LHCN-M2 (cell line): ENCODE results near the gene FRRS1. TPM values are rescaled to one million over a fixed set of nuclear protein-coding genes. Genes with fewer than 3 reads are reported as not detected.
"Not testable (repeated sequence)": the region's sequence is repeated elsewhere in the genome, so short reads cannot be mapped to it uniquely, and the experiment has no call there.

Source experiments
- DNase-seq: peaks from one replicate; pipeline ENCODE4 v3.0.0-alpha.2; 2012; ENCODE audit warnings: low read depth
- polyA plus RNA-seq: library from polyadenylated mRNA; unstranded; fragments of >200 nt; gene quantifications from one replicate; pipeline ENCODE4 v1.2.1, GENCODE V29; 2012; ENCODE audit warnings: missing spikeins
- total RNA-seq: library from RNA; depleted of rRNA; stranded (reverse); fragments of >200 nt; gene quantifications from 2 replicates; pipeline ENCODE4 v1.2.3, GENCODE V29; 2014; rRNA removed

Gene FRRS1, protein sequence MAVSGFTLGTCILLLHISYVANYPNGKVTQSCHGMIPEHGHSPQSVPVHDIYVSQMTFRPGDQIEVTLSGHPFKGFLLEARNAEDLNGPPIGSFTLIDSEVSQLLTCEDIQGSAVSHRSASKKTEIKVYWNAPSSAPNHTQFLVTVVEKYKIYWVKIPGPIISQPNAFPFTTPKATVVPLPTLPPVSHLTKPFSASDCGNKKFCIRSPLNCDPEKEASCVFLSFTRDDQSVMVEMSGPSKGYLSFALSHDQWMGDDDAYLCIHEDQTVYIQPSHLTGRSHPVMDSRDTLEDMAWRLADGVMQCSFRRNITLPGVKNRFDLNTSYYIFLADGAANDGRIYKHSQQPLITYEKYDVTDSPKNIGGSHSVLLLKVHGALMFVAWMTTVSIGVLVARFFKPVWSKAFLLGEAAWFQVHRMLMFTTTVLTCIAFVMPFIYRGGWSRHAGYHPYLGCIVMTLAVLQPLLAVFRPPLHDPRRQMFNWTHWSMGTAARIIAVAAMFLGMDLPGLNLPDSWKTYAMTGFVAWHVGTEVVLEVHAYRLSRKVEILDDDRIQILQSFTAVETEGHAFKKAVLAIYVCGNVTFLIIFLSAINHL
- total RNA-seq = 6.5 and 7.2 TPM in 2 replicates
- 1.5 TPM for polyA plus RNA-seq

DNA sequence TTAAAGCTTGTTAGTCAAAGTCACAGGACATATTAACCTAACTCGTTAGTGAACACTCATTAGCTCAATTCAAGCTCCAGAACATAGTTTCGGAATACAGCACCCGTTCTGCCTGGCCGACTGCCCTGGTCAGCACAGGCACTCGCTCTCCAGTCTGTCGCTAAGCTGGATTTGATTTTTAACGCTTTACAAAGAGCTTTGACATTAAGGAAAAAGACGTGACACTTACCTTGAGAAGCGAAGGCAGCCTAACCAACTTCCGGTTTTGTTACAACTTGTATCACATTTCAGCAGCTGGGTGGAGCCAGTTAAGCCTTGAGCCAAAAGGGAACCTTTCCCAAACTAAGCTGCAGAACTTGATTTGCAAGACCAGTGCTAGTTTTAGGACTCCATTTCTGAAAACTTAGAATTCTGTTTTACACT lies at the start of gene FRRS1:
FRRS1 (minus strand) TSS at position 258 of the 423 bp plus-strand sequence. CDS start 17,867 bp downstream, outside the sequence.
- DNase-seq = peak; percentile 76

DNA sequence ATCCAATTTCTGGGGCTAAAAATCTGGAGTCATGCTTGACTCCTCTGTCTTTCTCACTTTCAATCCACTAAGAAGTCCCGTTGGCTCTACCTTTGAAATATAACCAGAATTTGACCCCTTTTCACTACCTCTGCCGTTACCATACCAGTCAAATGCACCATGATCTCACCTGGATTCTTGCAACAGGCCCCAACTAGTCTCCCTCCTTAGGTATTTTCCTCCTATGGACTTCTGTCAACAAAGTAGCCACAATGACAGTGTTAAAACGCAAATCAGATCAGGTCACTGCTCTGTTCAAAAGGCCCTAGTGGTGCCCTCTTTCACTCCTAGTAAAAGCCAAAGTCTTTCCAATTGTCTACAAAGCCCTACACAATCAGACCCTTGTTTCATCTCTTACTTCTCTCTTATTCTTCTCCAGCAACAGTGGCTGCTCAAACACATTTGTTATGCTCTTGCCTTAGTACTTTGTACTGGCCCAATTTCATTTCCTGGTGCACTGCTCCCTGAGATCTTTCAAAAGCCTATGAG lies 48.0 kb upstream of the FRRS1 start:
- no peak for DNase-seq

DNA sequence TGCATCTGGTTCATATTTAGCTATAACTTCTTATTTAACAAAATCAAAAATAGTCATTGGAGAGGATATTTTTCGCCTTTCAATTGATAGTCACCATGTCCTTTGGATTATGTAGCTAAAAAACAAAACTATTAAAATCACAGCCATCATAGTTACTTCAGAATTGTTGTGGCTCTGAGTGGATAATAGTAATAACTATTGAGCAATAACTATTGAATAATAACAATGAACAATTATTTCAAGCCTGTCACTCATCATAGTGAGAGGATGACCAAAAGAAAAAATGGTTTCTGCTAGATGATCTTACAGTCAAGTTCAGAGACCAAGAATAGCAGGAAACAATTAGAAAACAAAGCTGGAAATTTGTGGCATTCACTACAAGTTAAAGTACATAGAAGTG lies 45.3 kb upstream of the FRRS1 start:
- DNase-seq = no peak

DNA sequence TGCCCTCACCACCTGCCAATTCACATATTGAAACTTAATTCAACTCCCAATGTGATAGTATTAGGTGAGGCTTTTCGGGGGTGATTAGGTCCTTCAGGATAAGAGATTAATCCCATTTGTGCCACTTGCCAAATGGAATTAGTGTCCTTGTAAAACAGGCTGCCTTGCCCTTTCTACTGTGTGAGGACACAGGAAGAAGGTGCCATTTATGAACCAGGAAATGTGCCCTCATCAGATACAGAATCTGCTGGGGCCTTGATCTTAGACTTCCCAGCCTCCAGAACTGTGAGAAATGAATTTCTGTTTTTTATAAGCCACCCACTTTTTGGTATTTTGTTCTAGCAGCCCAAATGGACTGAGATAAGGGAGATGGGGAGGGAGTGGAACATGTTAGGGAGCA lies 44.6 kb upstream of the FRRS1 start:
- no peak for DNase-seq

DNA sequence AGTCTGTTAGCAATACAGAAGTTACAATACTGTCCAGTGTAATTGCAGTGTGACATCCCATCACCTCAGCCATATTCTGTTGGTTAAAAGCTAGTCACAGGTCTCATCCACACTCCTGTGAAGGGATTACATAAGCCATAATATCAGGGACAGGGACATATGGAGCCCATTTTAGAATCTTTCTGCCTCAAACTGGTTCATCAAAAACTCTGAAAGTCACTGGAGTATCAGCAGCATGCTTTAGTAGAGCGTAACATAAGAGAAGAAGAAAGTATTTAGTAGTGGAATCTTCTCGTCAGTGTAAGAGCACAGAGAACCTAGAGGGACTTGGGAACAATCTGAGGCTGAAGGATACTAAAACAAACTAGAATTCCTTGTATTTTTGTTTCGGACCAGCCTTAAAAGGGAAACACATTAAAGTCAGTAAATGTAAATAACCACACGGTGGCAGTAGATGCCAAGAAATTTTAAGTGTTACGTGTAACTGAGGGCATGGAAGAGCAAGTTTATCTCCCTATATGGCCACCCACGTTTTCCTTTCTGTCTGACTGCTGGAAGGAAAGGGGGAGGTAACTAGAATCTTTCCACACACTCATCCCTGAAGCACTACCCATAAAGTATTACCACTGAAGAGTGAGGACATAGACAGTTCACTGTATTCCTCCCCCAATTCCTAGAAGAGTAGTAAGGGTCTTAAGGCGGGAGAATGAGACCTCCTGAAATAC lies 42.1 kb upstream of the FRRS1 start:
- DNase-seq = peak; percentile 89

DNA sequence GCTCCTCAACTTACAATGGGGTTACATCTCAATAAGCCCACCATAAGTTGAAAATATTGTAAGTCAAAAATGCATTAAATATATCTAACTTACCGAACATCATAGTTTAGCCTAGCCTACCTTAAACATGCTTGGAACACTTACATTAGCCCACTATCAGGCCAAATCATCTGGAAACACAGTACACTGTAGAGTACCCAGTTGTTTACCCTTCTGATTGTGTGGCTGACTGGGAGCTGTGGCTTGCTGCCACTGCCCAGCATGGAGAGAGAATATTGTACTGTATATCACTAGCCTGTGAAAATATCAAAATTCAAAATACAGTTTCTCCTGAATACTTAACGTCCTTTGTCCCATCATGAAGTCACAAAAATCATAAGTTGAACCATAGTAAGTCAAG lies 40.4 kb upstream of the FRRS1 start:
- DNase-seq = no peak

DNA sequence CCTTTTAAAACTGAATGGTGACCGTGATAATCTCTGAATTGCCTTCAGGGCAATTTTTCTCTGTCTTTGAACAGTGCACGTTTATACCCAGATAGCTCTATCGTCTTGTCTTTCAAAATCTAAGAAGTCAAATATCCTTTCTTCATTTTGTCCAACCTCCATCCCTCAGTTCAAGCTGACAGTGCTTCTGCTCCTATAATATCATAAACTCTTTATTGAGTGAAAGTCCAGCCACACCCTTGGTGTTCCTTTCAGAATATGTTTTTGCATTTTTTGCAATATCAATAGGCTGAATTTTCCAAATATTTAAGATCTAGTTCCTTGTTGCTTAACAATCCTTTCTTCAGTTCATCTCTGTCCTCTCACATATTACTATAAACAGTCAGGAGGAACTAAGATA lies 35.1 kb upstream of the FRRS1 start:
- DNase-seq = no peak

DNA sequence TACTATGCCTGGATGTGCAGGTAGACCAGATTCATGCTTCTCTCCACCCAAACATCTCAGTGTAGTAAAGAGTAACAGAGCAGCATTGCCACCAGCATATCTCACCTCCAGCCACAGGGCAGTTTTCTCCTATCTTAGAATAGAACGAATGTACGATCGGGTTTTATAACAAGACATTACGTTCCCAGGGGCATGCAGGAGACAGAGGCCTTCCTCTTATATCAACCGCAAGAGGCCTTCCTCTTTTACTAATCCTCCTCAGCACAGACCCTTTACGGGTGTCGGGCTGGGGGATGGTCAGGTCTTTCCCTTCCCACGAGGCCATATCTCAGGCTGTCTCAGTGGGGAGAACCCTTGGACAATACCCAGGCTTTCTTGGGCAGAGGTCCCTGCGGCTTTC lies 27.4 kb upstream of the FRRS1 start:
- not testable (repeated sequence) for DNase-seq

DNA sequence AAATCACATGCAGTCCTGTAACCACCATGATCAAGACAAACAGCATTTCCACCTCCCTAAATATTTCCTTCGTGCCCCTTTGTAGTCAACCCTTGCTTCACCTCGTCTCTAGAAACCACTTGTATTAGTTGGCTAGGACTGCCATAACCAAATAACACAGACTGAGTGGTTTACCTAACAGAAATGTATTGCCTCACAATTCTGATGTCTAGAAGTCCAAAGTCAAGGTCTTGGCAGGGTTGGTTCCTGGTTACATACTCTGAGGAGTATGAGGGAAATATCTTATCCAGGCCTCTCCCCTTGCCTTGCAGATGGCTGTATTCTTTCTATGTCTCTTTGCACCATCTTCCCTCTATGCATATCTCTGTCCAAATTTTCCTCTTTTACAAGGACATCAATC lies 23.3 kb upstream of the FRRS1 start:
- no peak for DNase-seq

DNA sequence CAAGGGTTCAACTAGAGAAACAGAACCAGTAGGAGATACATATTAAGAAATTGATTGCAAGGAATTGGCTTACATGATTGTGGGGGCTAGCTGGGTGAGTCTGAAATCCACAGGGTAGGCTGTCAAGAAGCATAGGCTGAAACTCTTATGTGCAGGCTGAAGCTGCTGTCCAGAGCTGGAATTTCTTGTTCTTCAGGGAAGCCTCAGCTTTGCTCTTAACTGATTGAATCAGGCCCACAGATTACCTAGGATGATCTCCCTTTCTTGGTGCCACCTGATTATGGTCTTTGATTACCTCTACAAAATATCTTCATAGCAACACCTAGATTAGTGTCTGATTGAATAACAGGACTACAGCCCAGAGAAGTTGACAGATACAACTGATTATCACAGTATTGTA lies 22.5 kb upstream of the FRRS1 start:
- DNase-seq = no peak

DNA sequence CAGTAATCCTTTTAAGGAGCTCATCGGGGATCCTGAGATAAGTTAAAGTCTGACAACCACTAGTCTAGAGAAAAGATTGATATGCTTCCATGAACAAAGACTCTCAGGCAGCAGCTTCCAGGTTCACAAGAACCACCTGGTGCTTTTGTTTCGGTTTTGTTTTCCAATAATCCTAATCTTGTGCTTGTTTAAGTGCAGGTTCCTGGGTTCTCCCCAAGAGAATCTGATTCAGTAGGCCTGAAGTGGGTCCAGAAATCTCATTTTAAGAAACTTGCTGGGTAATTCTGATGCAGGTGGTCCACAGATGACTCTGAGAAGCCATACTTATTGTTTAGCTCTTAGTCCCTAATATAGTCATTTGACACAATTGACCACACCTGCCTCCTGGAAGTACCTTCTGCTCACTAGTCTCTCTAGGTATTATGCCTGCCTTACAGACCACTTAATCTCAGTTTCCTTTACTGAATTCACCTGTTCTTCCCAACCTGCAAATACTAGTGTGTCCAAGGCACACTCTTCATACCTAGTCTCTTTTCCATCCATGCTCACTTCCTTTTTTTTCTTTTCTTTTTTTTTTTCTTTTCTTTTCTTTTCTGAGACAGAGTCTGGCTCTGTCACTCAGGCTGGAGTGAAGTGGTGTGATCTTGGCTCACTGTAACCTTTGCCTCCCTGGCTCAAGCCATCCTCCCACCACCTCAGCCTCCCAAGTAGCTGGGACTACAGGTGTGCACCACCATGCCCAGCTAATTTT lies 20.5 kb upstream of the FRRS1 start:
- DNase-seq = no peak

DNA sequence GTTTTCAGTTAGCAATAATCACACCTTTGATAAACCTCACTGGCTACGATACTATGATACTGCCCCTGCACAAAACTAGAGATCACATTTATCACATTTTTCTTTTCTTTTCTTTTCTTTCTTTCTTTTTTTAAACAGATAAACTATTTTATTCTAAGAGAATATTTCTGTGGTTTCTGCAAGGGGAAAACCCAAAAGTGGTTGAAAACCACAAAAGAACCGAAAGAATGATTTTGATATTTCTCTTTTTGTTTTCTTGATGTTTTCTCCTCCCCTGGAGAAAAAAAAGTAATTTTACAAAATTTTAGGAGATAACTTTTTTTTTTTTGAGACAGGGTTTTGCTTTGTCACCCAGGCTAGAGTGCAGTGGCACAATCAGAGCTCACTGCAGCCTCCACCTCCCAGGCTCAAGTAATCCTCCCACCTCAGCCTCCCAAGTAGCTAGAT lies 18.4 kb upstream of the FRRS1 start:
- DNase-seq = no peak

DNA sequence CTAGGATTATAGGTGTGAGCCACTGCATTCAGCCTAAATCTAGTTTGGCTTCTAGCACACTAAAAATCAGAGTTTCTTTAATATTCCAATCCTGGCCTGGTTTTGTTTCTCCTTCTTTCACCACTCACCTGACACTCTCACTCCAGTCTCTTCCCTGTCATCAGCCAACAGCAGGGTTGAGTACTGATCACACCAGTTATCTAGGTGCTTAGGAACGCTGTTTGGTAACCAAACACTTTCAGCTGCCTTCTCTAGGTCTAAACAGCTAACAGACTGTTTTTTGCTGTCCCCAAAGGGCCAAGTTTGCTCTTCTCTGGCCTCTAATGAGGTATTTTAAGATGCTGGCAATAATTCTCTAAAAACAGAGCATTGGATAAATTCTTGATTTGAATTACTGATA lies 17.7 kb upstream of the FRRS1 start:
- DNase-seq = peak; percentile 20

DNA sequence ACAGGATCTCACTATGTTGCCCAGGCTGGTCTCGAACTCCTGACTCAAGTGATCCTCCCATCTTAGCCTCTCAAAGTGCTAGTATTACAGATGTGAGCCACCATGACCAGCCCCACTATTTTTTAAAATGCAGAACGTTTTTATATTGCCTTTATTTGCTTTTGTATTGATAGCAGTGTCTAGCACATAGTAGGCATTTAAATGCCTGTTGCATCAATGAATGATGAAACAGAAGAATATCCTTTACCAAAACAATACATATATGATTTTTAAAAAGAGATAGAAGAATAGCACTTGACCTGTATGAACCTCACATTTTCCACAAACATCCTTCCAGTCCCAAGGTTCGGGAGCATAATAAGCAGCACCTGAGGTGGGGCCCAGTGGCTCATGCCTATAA lies 16.5 kb upstream of the FRRS1 start:
- DNase-seq = no peak

DNA sequence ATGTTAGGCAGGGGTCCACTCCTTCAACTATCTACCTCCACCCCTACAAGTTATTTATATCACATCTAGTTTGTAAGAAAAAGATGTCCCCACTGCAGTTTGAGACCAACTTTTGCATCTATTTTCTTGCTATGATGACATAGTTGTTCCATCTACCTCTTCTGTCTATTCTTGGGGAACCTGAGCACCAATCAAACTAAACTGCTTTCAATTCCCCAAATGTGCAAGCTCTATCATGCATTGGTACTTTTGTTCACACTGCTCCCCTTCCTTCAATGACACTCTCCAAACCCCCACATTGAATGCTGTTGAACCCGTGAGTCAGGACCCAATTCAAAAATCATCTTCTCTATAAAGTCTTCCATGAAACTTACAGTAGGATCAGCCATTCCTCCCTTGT lies 16.0 kb upstream of the FRRS1 start:
- DNase-seq = no peak

DNA sequence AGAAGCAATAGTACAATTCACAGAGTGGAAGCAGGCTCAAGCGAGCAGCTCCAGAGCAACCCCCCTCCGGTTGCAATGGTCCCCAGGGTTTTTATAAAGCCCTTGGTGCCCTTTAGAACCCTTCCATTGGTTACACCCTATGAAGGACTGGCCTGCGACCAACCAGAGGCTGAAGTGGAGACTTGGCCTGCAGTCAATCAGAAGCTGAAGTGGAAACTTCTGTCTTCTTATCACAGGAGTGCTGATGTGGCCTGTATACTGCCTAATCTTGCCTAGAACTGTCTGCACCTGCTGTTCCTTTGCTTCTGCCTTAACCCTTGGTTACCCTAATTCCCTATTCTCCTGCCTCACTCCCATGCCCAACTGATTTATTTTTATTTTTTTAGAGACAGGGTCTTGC lies 15.4 kb upstream of the FRRS1 start:
- no peak for DNase-seq

DNA sequence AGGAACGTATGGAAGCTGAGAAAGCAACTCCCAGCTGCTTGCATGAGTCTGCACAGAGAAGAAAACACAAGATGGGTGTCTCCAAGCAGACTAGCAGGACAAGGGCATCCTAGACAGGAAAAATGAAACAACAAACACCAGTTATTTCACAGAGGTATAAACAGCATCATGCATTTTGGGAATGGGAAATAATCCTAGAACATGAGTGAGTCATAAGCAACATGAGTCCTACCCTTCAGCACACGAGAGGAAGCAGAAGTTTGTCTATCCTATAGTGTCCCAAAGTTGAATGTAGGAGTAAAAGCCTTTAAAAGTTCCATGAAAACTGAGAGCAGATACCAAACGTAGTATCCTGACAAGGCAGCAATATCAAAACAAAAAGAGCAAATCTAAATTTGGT lies 11.3 kb upstream of the FRRS1 start:
- DNase-seq = peak; percentile 26

DNA sequence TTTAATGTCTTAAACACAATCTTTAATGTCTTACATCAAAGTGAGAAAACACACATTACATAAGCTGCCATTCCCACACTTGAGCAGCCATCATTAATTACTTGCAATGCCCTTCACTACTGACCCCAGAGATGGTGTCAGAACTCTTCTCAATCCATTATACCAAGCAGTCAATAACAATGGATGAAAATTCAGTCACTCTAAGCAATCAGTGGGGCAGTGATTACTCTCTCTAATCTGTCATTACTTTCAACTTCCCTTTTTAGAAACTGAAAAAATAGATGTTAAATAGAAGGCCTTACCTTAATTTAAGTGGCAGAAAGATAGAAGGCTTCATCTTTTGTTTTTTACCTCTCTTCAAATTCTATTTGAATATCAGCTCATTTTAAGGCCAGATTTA lies 9.7 kb upstream of the FRRS1 start:
- DNase-seq = no peak

DNA sequence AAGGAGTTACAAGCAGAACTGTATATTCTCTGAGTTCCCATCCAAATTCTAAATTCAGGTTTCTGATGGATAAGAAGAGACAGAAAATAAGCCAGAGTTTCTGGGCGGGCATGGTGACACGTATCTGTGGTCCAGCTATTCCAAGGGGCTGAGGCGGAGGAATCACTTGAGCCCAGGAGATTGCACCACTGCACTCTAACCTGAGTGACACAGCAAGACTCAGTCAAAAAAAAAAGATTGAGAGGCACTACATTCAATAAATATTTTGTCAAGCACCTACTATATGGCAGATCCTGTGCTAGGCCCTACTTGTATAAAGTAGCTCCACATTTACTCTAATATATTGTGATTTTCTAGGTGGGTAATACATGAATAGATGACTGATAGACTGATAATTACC lies 6.4 kb upstream of the FRRS1 start:
- no peak for DNase-seq

DNA sequence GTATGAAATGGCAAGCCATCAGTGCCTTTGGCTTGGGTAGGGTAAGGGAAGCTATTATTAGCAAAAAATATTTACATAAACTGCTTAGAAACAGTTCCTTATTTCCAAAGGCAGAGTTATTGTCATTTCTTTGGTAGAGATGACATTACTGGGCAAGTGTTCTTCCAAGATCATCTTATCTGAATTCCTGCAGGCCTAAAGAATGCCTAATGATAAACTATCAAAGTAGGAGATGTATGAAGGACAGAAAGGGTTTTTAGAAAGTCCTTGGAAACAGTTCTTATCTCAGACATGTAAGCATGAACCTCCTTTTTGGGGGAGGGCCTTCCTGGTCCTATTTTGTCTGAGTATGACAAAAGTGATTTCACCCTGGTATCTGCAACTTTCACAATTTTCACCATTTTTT lies 5.1 kb upstream of the FRRS1 start:
- no peak for DNase-seq

DNA sequence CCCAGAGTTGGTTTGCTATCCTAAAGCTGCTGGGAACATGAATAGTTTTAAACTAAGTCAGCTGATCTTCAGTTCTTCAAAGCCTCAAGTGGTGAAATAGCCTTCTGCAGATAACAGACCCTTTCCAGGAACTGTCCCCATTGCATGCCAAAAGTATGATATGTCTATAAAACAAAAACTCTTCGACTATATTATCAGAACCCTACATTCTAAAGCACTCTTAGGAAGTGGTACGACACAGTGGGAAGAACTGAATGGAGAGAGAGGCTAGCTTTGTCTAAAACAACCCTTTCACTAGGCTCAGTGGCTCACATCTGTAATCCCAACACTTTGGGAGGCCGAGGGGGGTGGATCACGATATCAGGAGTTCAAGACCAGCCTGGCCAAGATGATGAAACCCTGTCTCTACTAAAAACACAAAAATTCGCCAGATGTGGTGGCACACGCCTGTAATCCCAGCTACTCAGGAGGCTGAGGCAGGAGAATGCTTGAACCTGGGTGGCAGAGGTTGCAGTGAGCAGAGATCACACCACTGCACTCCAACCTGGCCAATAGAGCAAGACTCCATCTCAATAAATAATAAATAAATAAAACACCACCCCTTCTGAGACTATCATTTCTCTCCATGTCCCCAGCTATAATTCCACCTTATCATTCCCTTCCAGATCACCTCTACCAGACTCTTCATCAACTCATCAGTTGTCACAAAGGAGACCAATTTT lies 2.2 kb upstream of the FRRS1 start:
- DNase-seq = no peak
